ENCODE results near the gene TAF9.

- TF ChIP-seq ZBTB49 (tag by site-specific recombination; IDR thresholded peaks at IDR 0.05; ENCODE audit: low read depth), result no peak
- TF ChIP-seq, protein P1, sequence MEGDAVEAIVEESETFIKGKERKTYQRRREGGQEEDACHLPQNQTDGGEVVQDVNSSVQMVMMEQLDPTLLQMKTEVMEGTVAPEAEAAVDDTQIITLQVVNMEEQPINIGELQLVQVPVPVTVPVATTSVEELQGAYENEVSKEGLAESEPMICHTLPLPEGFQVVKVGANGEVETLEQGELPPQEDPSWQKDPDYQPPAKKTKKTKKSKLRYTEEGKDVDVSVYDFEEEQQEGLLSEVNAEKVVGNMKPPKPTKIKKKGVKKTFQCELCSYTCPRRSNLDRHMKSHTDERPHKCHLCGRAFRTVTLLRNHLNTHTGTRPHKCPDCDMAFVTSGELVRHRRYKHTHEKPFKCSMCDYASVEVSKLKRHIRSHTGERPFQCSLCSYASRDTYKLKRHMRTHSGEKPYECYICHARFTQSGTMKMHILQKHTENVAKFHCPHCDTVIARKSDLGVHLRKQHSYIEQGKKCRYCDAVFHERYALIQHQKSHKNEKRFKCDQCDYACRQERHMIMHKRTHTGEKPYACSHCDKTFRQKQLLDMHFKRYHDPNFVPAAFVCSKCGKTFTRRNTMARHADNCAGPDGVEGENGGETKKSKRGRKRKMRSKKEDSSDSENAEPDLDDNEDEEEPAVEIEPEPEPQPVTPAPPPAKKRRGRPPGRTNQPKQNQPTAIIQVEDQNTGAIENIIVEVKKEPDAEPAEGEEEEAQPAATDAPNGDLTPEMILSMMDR (tag by site-specific recombination; IDR thresholded peaks at IDR 0.05), result no peak
Observed at GRCh38 chr5:69360442-69360841, 8.9 kb downstream of the TAF9 start.

Data from HEK293 (cell line).